GM12874 (cell line): ENCODE results near the gene PCMTD2.

ENCODE experiments used
- TF ChIP-seq, protein P1 (sequence below): IDR thresholded peaks from 2 replicates; pipeline ENCODE4 v1.5.1; 2011; ENCODE audit warnings: low read depth, mild to moderate bottlenecking, control low read depth, low read length, moderate library complexity; ENCODE audit not compliant: insufficient read depth

PCMTD2 gene

DNA sequence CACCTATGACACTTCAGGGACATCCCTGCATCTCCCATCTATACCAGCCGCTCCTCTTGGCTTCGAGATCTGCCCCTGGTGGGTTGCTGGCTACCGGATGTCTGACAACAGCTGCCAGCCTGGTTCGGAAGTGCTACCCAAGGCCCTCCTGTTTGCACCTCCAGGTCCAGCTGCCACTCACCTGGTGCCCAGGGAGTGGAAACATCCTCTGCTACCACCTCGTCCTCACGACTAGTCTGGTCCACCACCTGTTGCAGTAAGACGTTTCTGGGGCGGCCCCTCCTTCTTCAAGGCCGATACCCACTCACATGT lies 8.3 kb upstream of the PCMTD2 start:
- TF ChIP-seq, protein P1, sequence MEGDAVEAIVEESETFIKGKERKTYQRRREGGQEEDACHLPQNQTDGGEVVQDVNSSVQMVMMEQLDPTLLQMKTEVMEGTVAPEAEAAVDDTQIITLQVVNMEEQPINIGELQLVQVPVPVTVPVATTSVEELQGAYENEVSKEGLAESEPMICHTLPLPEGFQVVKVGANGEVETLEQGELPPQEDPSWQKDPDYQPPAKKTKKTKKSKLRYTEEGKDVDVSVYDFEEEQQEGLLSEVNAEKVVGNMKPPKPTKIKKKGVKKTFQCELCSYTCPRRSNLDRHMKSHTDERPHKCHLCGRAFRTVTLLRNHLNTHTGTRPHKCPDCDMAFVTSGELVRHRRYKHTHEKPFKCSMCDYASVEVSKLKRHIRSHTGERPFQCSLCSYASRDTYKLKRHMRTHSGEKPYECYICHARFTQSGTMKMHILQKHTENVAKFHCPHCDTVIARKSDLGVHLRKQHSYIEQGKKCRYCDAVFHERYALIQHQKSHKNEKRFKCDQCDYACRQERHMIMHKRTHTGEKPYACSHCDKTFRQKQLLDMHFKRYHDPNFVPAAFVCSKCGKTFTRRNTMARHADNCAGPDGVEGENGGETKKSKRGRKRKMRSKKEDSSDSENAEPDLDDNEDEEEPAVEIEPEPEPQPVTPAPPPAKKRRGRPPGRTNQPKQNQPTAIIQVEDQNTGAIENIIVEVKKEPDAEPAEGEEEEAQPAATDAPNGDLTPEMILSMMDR = no peak

DNA sequence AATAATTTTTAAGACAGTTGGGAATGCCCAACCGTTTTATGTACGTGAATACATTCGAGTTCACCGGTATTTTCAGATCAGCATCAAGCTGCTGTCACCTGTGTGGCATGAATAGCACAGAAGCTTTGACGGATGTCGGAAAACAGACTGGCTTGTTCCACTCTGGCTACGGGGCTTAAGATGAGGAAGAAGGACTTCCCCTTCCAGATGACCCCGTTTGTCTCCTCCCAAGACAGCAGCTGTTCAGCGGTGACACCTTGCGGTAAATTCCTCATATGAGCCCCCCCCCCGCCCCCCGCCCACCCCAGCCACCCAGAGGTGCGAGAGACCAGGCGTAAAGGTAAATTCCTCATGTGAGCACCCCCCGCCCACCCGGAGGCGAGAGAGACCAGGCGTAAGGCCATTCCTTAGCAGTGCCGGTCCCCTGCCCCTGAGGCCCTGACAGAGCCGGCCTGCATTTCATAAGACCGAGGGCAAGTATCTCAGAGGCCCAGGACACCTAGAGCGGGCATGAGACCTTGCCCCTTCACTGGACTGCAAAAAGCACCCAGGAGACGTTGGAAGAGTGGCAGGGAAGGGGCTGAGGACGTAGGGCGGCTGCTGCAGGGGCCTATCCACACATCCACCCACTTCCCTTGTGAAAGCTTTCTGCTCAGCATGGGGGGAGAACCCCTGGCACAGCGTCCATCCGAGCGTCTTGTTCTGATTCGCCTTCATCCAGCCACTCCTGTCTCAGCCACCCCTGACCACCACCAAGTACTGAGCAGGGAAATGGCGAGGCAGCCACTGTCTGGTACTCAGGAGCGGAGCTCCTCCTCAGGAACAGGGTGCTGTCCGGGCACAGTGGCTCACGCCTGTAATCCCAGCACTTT lies 7.3 kb upstream of the PCMTD2 start:
- TF ChIP-seq, protein P1 = no peak

DNA sequence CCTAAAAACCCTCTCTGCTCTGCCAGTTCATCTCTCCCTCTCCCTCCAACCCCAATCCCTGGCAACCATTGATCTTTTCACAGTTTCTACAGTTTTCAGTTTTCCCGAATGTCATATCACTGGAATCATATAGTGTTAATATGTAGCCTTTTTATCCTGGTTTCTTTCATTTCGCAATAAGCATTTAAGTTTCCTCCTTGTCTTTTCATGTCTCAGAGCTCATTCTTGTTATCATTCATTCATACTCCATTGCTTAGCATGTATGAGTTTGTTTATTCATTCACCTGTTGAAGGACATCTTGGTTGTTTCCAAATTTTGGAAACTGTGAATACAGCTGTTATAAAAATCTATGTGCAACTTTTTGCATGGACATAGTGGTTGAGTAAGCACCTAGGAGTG lies 5.5 kb upstream of the PCMTD2 start:
- TF ChIP-seq, protein P1 = no peak

DNA sequence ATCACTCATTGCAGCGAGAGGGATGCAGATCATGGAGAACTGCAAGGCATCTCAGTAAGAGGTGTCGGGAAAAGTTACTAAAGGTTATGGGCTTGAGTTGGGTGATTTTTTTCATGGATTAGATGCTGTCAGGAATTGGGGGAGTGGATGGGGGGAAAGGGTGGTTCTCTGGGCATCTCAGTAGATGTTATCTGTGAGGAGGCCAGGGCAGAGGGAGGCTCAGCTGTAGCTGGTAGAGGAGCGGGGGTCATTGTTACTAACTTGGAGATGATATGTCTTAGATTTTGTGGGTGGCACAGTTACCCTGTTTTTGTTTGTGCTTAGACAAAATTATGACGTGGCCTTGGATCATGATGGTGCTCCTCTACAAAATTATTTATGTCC lies 2.6 kb upstream of the PCMTD2 start:
- TF ChIP-seq, protein P1 = no peak

DNA sequence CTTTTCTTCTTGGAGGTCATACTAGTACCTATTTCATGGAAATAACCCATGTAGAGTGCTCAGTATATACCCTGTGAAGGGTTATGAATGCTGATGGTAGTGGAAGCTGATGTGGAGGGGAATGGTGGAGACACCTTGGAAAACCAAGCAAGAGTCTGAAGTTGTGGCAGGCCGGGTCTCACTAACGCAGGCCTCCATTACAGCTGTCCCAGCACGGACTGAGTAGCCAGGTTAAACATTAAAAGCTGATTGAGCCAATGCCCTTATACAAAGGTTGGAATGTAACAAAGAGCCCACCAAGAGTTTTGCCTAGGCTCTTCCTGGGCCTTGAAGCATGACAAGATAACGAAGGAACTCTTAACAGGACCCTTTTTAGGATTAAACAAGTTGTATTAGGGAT lies 2.1 kb upstream of the PCMTD2 start:
- TF ChIP-seq, protein P1 = no peak

DNA sequence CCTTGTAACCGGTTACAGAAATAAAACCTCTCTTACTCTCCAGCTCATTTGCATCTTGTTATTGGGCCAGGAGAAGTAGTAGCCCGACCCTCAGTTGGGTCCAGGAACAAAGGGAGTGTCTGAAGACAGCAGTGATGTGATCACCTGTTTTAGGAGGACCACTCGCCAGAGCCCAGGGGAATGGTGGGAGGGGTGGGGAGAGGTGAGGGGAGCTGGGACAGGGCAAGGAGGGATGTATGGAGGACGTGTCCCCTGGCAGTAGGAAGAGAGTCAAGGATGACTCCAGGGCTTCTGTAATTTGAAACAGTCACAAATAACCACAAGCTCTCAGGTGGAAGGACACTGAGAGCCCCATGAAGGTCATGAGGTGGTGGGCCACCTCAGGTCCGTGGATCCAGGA lies 1.4 kb upstream of the PCMTD2 start:
- TF ChIP-seq, protein P1 = no peak

DNA sequence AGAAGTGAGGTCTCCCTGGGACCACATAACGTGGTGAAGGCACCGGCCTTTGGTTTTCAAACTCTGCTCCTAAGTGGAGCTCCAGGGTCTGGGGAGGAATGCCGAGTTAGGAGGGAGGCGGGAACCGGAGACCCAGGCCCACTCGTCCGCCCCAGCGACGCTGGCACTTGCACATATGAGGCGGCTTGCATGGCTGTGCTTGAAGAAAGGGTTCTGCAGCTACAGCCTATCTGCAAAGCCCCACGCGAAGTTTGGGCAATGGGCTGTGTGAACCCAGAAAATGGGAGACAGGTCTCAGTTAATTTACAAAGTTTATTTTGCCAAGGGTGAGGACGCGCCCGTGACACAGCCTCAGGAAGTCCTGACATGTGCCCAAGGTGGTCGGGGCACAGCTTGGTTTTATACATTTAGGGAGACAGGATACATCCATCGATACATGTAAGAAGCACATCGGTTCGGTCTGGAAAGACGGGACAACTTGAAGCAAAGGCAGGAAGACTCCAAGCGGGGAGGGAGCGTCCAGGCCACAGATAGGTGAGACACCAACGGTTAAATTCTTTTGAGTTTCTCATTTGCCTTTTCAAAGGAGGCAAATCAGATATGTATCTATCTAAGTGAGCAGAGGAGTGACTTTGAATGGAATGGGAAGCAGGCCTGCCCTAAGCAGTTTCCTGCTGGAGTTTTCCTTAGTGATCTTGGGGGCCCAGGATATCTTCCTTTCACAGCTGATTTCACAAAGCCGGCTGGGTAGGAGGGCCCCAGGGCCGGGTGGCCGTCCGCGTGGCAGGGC lies 782 bp upstream of the PCMTD2 start:
- TF ChIP-seq, protein P1 = no peak
